ENCODE results near the gene ADAMTS12.

Gene ADAMTS12

GRCh38 chr5:33903118-33903517 is 11.3 kb upstream of the ADAMTS12 start:
- DNase-seq (ENCODE audit: low read depth) = no peak
- no peak for TF ChIP-seq CTCF (IDR thresholded peaks at IDR 0.05; ENCODE audit: control insufficient read depth, extremely low read depth, insufficient read depth)
- no peak overlapping the region for H3K4me3 ChIP-seq (ENCODE audit: low read depth, low read length)

GRCh38 chr5:33901156-33901555 is 9.4 kb upstream of the ADAMTS12 start:
- no peak for DNase-seq (ENCODE audit: low read depth)
- H3K4me3 ChIP-seq (ENCODE audit: low read depth, low read length) = no peak overlapping the region
- TF ChIP-seq CTCF (IDR thresholded peaks at IDR 0.05; ENCODE audit: control insufficient read depth, extremely low read depth, insufficient read depth) = no peak

GRCh38 chr5:33894566-33894965 is 2.8 kb upstream of the ADAMTS12 start:
- no peak for TF ChIP-seq CTCF (IDR thresholded peaks at IDR 0.05; ENCODE audit: control insufficient read depth, extremely low read depth, insufficient read depth)
- no peak overlapping the region for H3K4me3 ChIP-seq (ENCODE audit: low read depth, low read length)
- DNase-seq (ENCODE audit: low read depth) = no peak

GRCh38 chr5:33892620-33893137 is 889 bp upstream of the ADAMTS12 start:
- no peak for TF ChIP-seq CTCF (IDR thresholded peaks at IDR 0.05; ENCODE audit: control insufficient read depth, extremely low read depth, insufficient read depth)

GRCh38 chr5:33891446-33891787 is 373 bp downstream of the ADAMTS12 start:
- no peak for TF ChIP-seq CTCF (IDR thresholded peaks at IDR 0.05; ENCODE audit: control insufficient read depth, extremely low read depth, insufficient read depth)
- H3K4me3 ChIP-seq (ENCODE audit: low read depth, low read length) = no peak overlapping the region
- DNase-seq (ENCODE audit: low read depth) = no peak

More at GRCh38 chr5:33892620-33893137, 889 bp upstream of the ADAMTS12 start:
- H3K4me3 ChIP-seq (ENCODE audit: low read depth, low read length) = no peak overlapping the region
- DNase-seq (ENCODE audit: low read depth) = no peak

GRCh38 chr5:33890131-33891032 is 1.4 kb downstream of the ADAMTS12 start:
- TF ChIP-seq CTCF (IDR thresholded peaks at IDR 0.05; ENCODE audit: control insufficient read depth, extremely low read depth, insufficient read depth) = no peak
- H3K4me3 ChIP-seq (ENCODE audit: low read depth, low read length) = no peak overlapping the region
- DNase-seq (ENCODE audit: low read depth) = no peak
